ENCODE data around the gene GATAD2B.

DNA sequence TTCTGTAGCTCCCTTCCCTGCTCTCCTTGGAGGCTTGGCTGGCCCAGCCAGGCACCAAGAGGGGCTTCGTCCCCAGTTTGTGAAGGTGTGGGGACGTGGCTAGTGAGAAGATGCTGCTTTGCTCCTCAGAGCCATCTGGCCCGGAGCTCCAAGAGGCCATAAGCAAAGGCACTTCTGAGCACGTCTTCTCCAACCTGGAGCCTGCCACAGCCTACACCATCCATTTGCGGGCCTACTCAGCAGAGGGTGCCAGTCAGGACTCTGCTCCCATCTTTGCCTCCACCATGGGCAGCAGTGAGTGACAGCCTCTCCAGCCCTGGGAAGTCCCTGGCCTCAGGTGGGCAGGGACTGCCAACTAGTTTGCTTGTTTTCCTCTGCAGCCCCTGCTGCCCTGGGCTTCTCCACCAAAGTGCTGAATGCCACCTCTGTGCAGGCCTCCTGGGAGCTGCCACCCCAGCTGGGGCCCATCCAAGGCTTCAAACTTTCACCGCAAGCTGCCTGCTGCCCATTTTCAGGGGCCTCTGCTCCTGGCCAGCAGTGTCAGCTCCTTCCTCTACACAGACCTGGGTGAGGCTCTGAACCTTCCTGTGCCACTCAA lies 121.6 kb downstream of the GATAD2B start:
- TF ChIP-seq, protein P1, sequence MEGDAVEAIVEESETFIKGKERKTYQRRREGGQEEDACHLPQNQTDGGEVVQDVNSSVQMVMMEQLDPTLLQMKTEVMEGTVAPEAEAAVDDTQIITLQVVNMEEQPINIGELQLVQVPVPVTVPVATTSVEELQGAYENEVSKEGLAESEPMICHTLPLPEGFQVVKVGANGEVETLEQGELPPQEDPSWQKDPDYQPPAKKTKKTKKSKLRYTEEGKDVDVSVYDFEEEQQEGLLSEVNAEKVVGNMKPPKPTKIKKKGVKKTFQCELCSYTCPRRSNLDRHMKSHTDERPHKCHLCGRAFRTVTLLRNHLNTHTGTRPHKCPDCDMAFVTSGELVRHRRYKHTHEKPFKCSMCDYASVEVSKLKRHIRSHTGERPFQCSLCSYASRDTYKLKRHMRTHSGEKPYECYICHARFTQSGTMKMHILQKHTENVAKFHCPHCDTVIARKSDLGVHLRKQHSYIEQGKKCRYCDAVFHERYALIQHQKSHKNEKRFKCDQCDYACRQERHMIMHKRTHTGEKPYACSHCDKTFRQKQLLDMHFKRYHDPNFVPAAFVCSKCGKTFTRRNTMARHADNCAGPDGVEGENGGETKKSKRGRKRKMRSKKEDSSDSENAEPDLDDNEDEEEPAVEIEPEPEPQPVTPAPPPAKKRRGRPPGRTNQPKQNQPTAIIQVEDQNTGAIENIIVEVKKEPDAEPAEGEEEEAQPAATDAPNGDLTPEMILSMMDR (IDR thresholded peaks at IDR 0.05): no peak
- TF ChIP-seq NFE2L1 (CRISPR knock-in tag; IDR thresholded peaks at IDR 0.05) (no peak), KAT7 (CRISPR knock-in tag; IDR thresholded peaks at IDR 0.05; ENCODE audit: borderline replicate concordance) (no peak), ELF4 (CRISPR knock-in tag; IDR thresholded peaks at IDR 0.05; ENCODE audit: low read depth) (no peak), ZNF219 (CRISPR knock-in tag; IDR thresholded peaks at IDR 0.05; ENCODE audit: borderline replicate concordance) (no peak)
- TF ChIP-seq, protein P2, sequence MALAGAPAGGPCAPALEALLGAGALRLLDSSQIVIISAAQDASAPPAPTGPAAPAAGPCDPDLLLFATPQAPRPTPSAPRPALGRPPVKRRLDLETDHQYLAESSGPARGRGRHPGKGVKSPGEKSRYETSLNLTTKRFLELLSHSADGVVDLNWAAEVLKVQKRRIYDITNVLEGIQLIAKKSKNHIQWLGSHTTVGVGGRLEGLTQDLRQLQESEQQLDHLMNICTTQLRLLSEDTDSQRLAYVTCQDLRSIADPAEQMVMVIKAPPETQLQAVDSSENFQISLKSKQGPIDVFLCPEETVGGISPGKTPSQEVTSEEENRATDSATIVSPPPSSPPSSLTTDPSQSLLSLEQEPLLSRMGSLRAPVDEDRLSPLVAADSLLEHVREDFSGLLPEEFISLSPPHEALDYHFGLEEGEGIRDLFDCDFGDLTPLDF (CRISPR knock-in tag; IDR thresholded peaks at IDR 0.05): no peak

Measured in WTC11 (cell line).